Measurements from ENCODE around the gene MACROD1. TPM values are rescaled to one million over a fixed set of nuclear protein-coding genes. Genes with fewer than 3 reads are reported as not detected.

Gene MACROD1
- total RNA-seq, 6 experiments from 2014 or later: 11.8 to 17.0 (median 13.1) TPM

GRCh38 chr11:64181506-64182411 is 15.8 kb upstream of the MACROD1 start:
- DNase-seq: peak; percentile 92
- H3K4me1 Mint-ChIP-seq (ENCODE audit: low read depth): peaks cover 41% of the 10 kb centered on the region
- peak overlapping the region; percentile 90 for H3K27ac Mint-ChIP-seq
- H3K27me3 Mint-ChIP-seq (ENCODE audit: insufficient read depth): peaks cover 1% of the 10 kb centered on the region; the same call in 1 of the 2 replicates
- TF ChIP-seq CTCF (IDR thresholded peaks at IDR 0.05): no peak
- peak overlapping the region; percentile 86 for H3K4me3 Mint-ChIP-seq
- peaks cover 25% of the 10 kb centered on the region for H3K36me3 Mint-ChIP-seq (ENCODE audit: low read depth)
- H3K9me3 Mint-ChIP-seq: no peaks in the 10 kb centered on the region

DNA sequence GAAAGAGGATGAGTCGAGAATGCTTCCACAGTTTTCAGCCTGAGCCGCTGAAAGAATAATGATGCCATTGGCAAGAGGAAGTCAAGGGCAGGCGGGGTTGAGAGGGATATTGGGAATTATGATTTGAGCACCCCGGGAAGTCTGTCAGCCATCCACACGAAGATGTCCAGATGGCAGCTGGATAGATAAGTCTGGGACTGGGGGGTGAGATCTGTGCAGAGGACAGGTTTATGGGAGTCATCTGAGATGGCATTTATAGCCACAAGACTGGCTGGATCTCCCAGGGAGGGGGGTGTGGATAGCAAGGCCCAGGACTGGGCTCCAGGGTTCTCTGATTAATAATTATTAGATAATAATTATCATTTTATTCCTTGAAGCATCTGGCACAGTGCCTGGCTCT is 15.0 kb upstream of the MACROD1 start:
- Mint-ChIP-seq H3K9me3 (no peaks in the 10 kb centered on the region), H3K27me3 (ENCODE audit: insufficient read depth) (peaks cover 2% of the 10 kb centered on the region; the same call in 1 of the 2 replicates), H3K27ac (peak overlapping the region; percentile 90), H3K36me3 (ENCODE audit: low read depth) (peaks cover 25% of the 10 kb centered on the region), H3K4me3 (peak overlapping the region; percentile 86), H3K4me1 (ENCODE audit: low read depth) (peaks cover 41% of the 10 kb centered on the region)
- no peak for DNase-seq
- TF ChIP-seq CTCF (IDR thresholded peaks at IDR 0.05): no peak

DNA sequence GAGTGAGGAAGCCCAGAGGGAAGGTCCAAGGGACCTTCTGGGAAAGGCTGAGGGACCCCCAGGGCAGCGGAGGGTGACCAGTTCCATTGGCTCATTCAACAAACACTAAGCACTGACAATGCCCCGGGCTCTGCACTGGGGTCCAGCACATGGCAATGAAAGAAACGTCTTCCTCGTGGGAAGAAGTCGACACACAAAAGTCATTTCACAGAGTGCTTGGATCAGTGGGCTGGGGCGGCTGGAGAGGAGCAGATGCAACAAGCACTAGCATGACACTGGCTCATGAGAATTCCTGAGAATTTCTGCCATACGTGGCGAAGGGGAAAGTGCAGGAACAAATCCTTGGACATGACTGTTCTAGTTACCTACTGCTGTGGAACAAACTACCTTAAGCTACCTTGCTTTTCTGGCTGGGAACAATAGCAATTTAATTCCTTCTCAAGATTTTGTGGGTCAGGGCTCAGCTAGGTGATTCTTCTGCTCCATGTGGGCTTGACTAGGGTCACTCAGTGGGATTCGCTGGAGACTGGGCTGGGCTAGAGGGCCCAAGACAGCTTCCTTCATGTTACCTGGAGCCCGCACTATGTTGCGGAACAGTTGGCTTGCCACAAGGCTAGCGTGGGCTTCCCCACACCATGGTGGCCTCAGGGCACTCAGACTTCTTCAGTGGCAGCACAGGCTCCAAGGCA is 13.2 kb upstream of the MACROD1 start:
- Mint-ChIP-seq H3K27me3 (ENCODE audit: insufficient read depth) (peaks cover 2% of the 10 kb centered on the region; the same call in 1 of the 2 replicates), H3K4me3 (no peak overlapping the region), H3K9me3 (peaks cover 6% of the 10 kb centered on the region), H3K36me3 (ENCODE audit: low read depth) (peaks cover 22% of the 10 kb centered on the region), H3K4me1 (ENCODE audit: low read depth) (peaks cover 32% of the 10 kb centered on the region), H3K27ac (no peak overlapping the region)
- TF ChIP-seq CTCF (IDR thresholded peaks at IDR 0.05): no peak
- DNase-seq: no peak

DNA sequence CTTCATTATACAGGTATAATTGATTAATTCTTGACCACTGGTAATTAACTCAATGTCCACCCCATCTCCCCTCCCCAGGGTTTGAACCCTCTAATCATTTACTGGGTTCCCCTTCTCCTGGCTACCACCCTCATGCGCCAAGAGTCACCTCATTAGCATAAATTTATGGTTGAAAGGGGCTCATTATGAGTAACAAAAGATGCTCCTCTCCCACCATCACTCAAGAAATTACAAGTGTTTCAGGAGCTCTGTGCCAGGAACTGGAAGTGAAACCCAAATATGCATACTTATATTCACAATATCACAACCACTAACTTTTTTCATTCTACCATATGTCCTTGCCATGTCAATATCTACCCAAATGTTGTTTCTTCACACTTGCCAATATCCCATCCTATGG is 12.3 kb upstream of the MACROD1 start:
- Mint-ChIP-seq H3K36me3 (ENCODE audit: low read depth) (peaks cover 28% of the 10 kb centered on the region), H3K9me3 (peaks cover 14% of the 10 kb centered on the region), H3K27ac (no peak overlapping the region), H3K4me1 (ENCODE audit: low read depth) (peaks cover 24% of the 10 kb centered on the region), H3K4me3 (no peak overlapping the region), H3K27me3 (ENCODE audit: insufficient read depth) (peaks cover 2% of the 10 kb centered on the region; the same call in 1 of the 2 replicates)
- no peak for TF ChIP-seq CTCF (IDR thresholded peaks at IDR 0.05)
- no peak for DNase-seq

- H3K36me3 Mint-ChIP-seq (ENCODE audit: low read depth): peaks cover 28% of the 10 kb centered on the region
- TF ChIP-seq CTCF (IDR thresholded peaks at IDR 0.05): no peak
- H3K4me1 Mint-ChIP-seq (ENCODE audit: low read depth): peaks cover 13% of the 10 kb centered on the region
- H3K9me3 Mint-ChIP-seq: peaks cover 14% of the 10 kb centered on the region
- no peak overlapping the region for H3K27ac Mint-ChIP-seq
- no peak for DNase-seq
- no peak overlapping the region for H3K4me3 Mint-ChIP-seq
- H3K27me3 Mint-ChIP-seq (ENCODE audit: insufficient read depth): peaks cover 2% of the 10 kb centered on the region; the same call in 1 of the 2 replicates
These were observed 10.8 kb upstream of the MACROD1 start for GRCh38 chr11:64176751-64177150.
